ENCODE results near the gene DCST2. TPM values are rescaled to one million over a fixed set of nuclear protein-coding genes. Genes with fewer than 3 reads are reported as not detected.
A peak's percentile ranks its signal among the peaks of the same experiment; 100 is the strongest.

Gene DCST2
- total RNA-seq, 1 experiment from 2014 or later, result 0.31 TPM

DNA sequence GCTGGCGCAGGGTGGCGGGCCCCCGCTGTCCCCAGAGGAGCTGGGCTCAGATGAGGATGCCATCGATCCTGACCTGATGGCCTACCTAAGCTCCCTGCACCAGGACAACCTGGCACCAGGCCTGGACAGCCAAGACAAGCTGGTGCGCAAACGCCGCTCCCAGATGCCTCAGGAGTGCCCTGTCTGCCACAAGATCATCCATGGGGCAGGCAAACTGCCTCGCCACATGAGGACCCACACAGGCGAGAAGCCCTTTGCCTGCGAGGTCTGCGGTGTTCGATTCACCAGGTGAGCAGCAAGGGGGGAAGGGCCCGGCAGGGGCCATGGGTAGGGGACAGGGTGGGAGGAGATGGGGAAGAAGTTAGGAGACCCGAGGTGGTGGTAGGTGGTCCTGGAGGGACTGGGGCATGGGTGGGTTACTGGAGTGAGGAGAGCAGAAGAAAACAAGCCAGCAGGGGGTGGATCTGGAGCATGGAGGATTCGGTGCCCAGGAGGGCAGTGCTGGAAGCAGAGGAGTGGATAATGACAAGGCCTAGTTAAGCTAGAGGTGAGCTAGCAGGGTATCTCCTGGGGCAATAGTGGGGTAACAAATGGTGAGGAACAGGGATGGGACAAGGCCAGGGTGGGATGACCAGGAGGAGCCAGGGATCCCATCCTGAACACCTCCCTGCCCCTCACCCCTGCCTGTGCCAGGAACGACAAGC lies 17.9 kb downstream of the DCST2 start:
- DNase-seq (ENCODE audit: low spot score), result no peak
- in situ Hi-C loops (cut with HindIII; ENCODE audit: low sequenced_read_pairs), result no loop called here

- no peak for DNase-seq (ENCODE audit: low spot score)
- in situ Hi-C loops (cut with HindIII; ENCODE audit: low sequenced_read_pairs), result no loop called here
Measured at GRCh38 chr1:155014709-155015508, 18.7 kb downstream of the DCST2 start.

- no peak for DNase-seq (ENCODE audit: low spot score)
- in situ Hi-C loops (cut with HindIII; ENCODE audit: low sequenced_read_pairs), result no loop called here
Measured at GRCh38 chr1:155013632-155014031, 19.9 kb downstream of the DCST2 start.

- in situ Hi-C loops (cut with HindIII; ENCODE audit: low sequenced_read_pairs), result no loop called here
Measured at GRCh38 chr1:155012776-155013602, 20.6 kb downstream of the DCST2 start.

GRCh38 chr1:155012026-155012546 lies 21.5 kb downstream of the DCST2 start:
- DNase-seq (ENCODE audit: low spot score), result peak; percentile 77
- in situ Hi-C loops (cut with HindIII; ENCODE audit: low sequenced_read_pairs), result no loop called here

More at GRCh38 chr1:155012776-155013602, 20.6 kb downstream of the DCST2 start:
- DNase-seq (ENCODE audit: low spot score), result no peak

- in situ Hi-C loops (cut with HindIII; ENCODE audit: low sequenced_read_pairs), result no loop called here
- DNase-seq (ENCODE audit: low spot score), result no peak
Measured at GRCh38 chr1:155011437-155012025, 22.1 kb downstream of the DCST2 start.

DNA sequence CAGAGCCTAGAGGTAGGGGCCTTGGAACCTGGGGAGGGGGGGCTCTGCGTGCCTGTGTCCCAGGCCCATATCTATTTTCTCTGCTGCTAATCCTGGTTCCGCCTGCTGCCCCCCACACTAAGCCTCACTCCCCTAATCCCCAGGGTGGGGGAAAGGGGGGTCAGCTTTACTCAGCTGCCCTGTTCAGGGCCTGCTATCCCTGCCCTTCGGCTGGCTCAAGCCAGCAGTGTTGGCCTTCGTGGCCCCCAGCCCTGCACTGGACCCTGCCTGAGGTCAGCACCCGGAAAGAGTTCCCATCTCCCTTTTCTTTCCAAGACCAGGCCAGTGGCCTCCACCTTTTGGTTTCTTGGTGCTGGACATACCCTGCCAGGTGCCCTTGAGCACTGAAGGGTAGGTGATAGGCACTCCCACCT lies 22.6 kb downstream of the DCST2 start:
- no peak for DNase-seq (ENCODE audit: low spot score)
- in situ Hi-C loops (cut with HindIII; ENCODE audit: low sequenced_read_pairs), result no loop called here

- DNase-seq (ENCODE audit: low spot score), result no peak
- in situ Hi-C loops (cut with HindIII; ENCODE audit: low sequenced_read_pairs), result no loop called here
Measured at GRCh38 chr1:155010211-155010918, 23.2 kb downstream of the DCST2 start.

DNA sequence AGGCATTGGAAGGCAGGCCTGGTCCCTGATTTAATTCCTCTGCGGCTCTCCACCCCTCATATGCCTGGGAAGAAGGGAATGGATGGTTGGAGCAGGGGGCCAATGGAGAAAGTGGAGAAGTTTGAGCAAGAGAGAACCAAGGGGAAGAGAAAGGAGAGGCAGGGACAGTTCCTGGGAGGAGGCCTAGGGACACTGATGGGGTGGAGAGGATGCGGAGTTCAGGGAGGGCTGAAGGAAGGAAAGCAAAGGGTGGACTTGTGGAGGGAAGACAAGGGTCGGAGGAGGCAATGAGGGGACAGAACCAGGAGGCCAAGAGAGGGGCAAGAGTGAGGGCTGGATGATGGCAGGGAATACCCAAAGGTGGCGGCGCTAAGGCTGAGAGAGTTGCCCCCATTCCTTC lies 23.8 kb downstream of the DCST2 start:
- in situ Hi-C loops (cut with HindIII; ENCODE audit: low sequenced_read_pairs), result no loop called here
- DNase-seq (ENCODE audit: low spot score), result no peak

DNA sequence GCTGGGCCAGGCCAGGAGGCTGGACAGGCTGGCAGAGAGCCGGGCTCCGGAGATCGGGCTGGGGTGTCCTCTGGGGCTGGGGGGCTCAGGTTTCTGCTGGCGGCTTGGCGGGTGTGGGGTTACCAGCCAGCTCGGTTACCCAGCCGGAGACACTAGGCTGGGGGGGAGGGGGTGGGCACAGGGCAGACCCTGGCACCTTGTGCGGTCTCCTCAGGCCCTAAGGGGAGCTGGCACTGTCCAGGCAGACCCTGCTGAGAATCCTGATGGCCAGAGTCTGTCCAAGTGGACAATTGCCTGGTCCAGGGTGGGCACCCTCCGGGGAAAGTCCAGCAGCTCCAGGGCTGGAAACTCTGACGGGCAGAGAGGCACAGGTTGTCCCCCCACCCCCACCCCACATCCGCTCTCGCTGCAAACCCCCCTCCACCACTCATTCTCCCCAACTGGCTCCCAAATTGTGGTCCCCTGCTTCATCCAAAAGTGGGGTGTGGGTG lies 24.3 kb downstream of the DCST2 start:
- DNase-seq (ENCODE audit: low spot score), result no peak
- in situ Hi-C loops (cut with HindIII; ENCODE audit: low sequenced_read_pairs), result no loop called here

DNA sequence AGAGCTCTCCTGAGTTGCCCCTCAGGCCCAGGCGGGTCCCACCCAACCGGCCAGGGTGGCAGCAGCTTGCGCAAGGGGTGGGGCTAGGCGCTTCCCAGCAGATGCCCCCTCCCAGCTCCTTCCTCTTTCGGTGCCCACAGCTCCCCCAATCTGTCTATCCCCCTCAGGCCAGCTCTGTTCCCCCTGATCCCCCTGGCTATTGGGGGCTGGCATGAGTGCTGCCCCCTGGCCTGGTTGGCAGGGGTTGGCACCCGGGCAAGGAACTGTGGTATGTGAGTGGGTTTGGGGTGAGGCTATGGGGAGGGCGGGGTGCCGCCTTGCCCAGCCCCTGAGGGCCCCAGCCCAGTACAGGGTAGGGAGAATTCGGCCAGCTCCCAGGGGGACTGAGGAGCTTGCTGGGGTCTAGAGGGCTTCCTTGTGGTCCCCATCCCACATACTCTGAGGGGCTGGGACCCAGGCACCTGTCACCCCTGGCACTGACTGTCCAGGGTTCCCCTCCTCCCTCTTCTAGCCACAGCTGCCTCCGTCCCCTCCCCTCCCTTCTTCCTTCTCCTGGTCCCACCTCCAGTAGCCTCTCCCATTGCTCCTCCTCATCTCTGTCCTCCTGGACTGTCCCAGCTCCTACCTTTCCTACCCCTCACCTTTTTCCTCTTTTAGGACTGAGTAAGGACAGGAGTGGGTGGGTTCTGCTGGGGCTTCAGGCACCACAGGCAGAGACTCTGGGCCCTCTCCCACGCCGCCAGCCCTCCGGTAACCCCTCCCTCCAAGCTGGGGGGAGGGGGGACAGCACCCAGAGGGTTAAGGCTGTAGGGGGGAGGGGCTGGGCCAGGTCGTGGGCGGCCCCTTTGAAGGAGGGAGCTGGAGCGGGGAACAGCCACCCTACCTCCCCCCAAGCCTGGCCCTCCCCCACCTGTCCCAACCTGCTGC lies 25.3 kb downstream of the DCST2 start:
- no peak for DNase-seq (ENCODE audit: low spot score)
- in situ Hi-C loops (cut with HindIII; ENCODE audit: low sequenced_read_pairs), result no loop called here

- in situ Hi-C loops (cut with HindIII; ENCODE audit: low sequenced_read_pairs), result no loop called here
- no peak for DNase-seq (ENCODE audit: low spot score)
Measured at GRCh38 chr1:155007251-155007828, 26.2 kb downstream of the DCST2 start.

GRCh38 chr1:155006601-155007101 lies 26.9 kb downstream of the DCST2 start:
- in situ Hi-C loops (cut with HindIII; ENCODE audit: low sequenced_read_pairs), result no loop called here
- peak; percentile 82 for DNase-seq (ENCODE audit: low spot score)

DNA sequence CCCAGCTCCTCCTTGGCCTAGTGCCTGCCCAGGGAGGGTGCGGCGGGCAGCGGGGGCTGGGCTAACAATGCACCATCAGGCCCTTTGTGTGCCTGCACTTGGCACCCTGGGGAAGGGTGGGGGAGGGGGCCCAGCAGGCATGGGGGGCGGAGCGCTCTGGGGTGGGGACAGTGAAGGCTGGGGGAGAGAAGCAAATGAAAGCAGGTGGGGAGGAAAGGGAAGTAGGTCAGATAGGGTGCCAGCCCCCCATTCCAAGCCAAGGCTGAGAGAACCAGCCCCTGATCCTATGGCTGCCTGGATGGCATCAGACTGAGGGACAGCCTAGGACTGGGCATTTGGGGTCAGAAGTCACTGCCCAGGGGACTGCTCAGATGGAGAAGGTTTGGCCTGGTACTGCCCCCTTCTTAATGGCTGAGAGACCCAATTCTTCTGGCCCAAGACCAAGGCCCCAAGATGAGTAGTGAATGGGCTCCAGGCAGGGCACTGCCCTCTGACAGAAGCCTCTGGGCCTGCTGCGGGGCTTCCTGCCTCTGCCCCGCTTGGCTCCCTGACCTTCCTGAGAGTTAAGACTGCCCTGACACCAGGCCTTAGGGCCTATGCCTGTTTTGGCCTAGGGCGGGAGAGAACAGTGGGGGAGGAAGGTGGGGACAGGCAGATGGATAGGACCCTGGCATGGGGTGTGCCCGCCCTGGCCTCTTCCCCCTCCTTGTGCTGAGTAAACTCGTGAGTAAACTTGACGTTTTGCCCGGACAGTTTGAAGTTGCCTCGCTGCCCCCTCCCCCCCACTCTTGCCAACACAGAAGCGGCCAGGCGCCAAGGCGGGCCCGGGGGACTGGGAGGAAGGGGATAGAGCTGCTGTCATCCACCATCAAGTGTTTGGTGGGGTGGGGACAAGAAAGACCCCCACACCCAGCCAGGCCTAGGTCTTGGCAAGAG lies 28.2 kb downstream of the DCST2 start:
- no peak for DNase-seq (ENCODE audit: low spot score)
- in situ Hi-C loops (cut with HindIII; ENCODE audit: low sequenced_read_pairs), result no loop called here

DNA sequence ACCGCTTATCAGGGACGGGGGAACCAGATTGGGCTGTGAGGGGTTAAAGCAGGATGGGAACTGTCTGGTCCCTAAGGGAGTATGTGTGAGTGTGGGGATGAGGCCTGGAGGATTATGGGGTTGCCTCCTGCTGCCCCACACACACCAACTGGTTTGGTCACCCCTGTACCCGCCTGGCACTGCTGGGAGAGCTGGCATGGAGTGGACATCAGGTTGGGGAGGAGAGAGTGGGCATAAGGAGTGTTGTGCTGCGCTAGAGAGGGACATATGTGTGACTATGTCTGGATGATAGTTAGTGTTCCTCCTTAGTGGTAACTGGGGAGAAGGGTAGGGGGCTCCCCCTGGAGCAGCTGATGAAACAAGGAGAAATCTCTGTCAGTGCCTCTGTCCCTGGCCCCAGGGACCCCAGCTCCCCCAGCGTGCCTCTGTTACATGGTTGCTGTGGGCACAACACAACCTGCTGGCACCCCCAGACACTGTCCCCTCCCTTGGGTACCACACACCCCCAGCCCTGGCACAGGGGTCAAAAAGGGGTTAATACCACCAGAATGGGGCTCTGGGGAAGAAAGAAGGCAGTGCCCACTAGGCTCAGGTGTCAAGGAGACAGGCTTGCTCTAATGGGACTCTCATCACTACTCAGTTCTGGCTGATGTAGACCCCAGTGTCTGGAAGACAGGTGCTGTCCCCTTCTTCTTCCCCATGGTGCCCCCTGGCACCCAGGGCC lies 29.1 kb downstream of the DCST2 start:
- in situ Hi-C loops (cut with HindIII; ENCODE audit: low sequenced_read_pairs), result no loop called here
- DNase-seq (ENCODE audit: low spot score), result peak; percentile 53

Measured in G401 (cell line).